DLD1 (cell line): ENCODE measurements around the gene SLC43A2.
"Not testable (repeated sequence)": the region's sequence is repeated elsewhere in the genome, so short reads cannot be mapped to it uniquely, and the experiment has no call there.

ENCODE experiments used
- in situ Hi-C: cut with HindIII; loops from 2 replicates; pipeline ENCODE4 v1.10.0; 2017; ENCODE audit warnings: low sequenced_read_pairs

SLC43A2 gene

GRCh38 chr17:1565877-1566276 lies 62.8 kb downstream of the SLC43A2 start:
- in situ Hi-C loops: no loop called here

- in situ Hi-C loops: no loop called here
Measured at GRCh38 chr17:1563786-1564613, 64.6 kb downstream of the SLC43A2 start.

GRCh38 chr17:1563471-1563785 lies 65.2 kb downstream of the SLC43A2 start:
- in situ Hi-C loops: not testable (repeated sequence)

DNA sequence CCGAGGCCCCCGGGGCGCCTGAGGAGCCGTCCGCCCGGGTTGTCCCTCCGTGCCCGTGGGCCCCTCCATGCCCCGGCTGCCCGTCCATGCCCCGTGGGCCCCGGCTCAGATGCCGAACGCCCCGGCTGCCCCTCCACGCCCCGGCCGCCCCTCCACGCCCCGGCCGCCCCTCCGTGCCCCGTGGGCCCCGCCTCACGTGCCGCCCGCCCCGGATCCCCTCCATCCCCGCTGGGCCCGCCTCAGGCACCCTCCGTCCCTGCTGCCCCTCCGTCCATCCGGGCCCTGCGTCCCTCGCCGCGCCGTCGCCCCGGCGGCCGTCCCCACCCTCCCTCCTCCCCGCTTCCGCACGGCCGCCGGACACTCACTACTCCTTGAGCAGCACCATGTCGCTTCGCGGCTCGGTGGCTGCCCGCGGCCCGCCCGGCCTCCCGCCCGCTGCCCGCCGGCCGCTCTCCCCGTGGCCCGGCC lies 66.4 kb downstream of the SLC43A2 start:
- in situ Hi-C loops: no loop called here

GRCh38 chr17:1561420-1562175 lies 67.0 kb downstream of the SLC43A2 start:
- in situ Hi-C loops: no loop called here

- in situ Hi-C loops: no loop called here
Measured at GRCh38 chr17:1560858-1561355, 67.7 kb downstream of the SLC43A2 start.

DNA sequence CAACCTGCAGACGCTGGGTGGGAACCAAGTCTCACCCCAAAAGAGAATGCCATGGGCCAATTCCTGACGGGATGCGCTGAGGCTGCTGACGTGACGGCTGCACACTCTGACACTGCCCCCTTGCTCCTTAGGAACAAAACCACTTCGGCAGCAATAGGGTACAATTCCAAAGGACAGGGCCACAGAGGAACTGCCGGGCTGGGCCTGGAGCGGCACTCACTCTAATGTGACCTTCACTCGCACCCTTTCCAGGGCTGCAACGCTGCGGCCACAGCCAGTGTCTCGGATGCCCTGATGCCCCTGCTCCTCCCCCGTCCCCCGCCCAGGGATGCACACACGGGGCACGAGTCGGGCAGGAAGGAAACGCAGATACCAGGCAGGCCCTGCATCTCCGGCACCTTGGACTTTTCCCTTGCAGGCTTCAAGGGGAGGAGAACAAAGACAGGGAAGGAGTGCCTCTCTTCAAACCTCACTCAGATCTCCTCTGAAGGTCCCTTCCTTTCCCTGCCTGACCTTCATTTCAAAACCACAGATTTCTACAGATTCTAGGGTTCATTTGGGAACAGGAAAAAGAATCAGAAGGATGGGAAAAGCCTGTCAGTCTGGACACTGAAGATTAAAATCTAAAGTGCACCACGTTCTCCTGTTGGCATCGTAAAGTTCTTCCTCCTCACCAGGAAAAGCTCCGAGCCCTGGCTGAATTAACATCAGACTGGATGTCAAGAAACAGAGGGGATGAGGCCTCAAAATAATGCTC lies 68.4 kb downstream of the SLC43A2 start:
- in situ Hi-C loops: no loop called here

- in situ Hi-C loops: loop anchor here (10.0 kb wide), 1 partner anchor 265 kb away; no protein-coding TSS in a partner anchor
Measured at GRCh38 chr17:1559047-1560043, 69.3 kb downstream of the SLC43A2 start.

GRCh38 chr17:1558401-1558800 lies 70.2 kb downstream of the SLC43A2 start:
- in situ Hi-C loops: loop anchor here (10.0 kb wide), 1 partner anchor 264 kb away; no protein-coding TSS in a partner anchor

- in situ Hi-C loops: loop anchor here (10.0 kb wide), 1 partner anchor 263 kb away; no protein-coding TSS in a partner anchor
Measured at GRCh38 chr17:1557355-1558095, 71.1 kb downstream of the SLC43A2 start.

- in situ Hi-C loops: loop anchor here (10.0 kb wide), 1 partner anchor 261 kb away; no protein-coding TSS in a partner anchor
Measured at GRCh38 chr17:1555651-1556471, 72.8 kb downstream of the SLC43A2 start.

DNA sequence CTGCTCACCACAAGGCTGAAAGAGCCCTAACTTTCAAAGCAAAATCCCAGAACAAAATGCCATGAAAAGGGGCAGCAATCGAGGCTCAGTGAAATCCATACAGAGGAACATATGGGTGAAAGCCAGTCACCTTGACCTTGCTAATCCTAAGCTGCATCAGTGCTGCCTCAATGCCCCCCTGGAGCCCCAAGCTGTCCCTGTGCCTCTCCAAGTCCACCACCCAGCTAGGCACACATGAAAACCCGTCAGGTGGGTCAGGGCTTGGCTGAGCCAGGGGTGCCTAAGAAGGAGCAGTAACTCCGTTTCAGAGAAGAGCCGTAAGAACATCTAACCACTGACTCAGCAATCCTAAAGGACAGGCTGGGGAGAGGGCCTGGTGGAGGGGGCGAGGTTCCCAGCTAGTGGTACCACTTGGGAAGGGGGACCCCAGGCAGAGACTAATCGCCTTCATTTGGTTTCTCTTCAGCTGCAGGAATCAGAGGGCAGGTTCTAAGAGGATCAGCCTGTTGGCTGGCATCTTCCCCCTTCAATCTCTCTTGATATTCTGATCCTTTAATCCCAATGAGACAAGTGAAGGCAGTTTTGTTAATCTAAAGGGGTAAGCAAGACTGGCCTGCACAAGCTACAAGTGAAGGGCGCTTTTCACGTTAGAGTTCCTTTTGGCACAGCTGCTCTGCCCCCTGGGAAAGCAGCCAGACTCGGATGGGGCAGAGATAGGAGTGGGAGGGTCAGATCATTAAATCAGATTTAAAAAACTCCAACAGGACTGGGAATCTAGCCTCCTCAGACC lies 73.7 kb downstream of the SLC43A2 start:
- in situ Hi-C loops: loop anchor here (5.0 to 10.0 kb wide), 2 partner anchors 48 to 260 kb away; no protein-coding TSS in a partner anchor

DNA sequence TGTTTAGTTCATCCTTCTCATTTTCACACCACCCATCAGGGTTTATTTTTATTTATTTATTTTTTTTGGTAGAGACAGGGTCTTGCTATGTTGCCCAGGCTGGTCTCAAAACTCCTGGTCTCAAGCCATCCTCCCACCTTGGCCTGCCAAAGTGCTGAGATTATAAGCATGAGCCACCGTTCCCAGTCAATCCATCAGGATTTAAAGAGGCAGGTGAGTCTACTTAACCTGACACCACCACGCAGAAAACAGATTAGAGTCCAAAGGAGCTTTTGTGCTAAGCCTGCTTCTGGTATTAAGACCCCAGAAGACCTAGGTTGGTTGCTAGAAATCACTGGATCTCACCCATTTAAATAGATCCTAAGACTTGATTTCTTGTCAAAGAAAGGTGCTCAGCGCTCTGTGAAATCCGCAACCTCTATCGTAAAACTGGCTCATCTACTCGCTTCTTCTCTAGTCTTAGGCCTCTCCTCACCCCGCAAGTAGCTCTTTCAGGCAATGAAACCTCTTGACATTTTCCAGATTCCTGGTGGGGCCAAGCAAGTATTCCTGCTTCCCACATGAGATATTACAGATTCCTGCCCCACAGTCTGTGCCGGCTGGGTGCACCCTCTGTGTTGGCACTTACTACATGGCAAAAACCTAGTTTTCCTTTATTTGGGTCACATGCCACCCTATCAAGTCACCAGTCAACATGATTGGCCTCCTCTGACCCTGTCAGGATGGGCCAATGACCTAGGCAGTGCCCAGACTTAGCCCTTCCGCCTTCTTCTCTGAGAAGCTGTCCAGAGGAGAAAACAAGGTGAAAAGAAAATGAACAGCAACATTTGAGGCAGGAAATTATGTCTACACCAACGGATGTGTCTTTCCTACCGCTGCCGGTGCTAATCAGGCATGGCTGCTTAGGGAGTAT lies 75.0 kb downstream of the SLC43A2 start:
- in situ Hi-C loops: loop anchor here (5.0 to 10.0 kb wide), 2 partner anchors 46 to 259 kb away; no protein-coding TSS in a partner anchor

GRCh38 chr17:1552932-1553331 lies 75.7 kb downstream of the SLC43A2 start:
- in situ Hi-C loops: loop anchor here (5.0 to 10.0 kb wide), 2 partner anchors 46 to 258 kb away; no protein-coding TSS in a partner anchor

GRCh38 chr17:1551741-1552140 lies 76.9 kb downstream of the SLC43A2 start:
- in situ Hi-C loops: loop anchor here (5.0 to 10.0 kb wide), 2 partner anchors 44 to 257 kb away; no protein-coding TSS in a partner anchor

DNA sequence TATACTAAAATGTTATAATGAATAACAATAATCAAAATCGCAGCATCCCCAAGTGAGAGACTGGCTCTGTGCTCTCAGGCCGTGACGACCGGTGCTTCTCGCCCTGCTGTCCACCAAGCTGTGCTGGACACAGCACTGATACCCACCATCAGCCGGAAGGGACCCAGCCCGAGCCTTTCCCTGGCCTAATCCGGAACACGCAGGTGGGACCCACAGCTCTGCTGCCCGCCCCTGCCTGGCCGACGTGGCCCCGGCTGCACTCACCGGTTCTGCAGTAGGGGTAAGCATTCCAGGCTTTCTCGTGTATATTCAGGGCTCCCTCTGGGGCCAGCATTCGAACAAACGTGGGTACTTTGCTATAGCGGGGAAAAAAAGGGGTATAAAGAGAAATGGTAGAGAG lies 80.6 kb downstream of the SLC43A2 start:
- in situ Hi-C loops: no loop called here
